GM12874 (cell line): ENCODE measurements around the gene ZBTB47.

Source experiments
- CTCF ChIP-seq: IDR thresholded peaks from 2 replicates; pipeline ENCODE4 v1.5.1; 2011; ENCODE audit warnings: low read depth, mild to moderate bottlenecking, control low read depth, low read length, moderate library complexity; ENCODE audit not compliant: insufficient read depth

Gene ZBTB47

GRCh38 chr3:42681361-42682038 is 28.0 kb downstream of the ZBTB47 start:
- TF ChIP-seq CTCF = no peak

GRCh38 chr3:42682301-42683070 is 29.0 kb downstream of the ZBTB47 start:
- TF ChIP-seq CTCF = no peak

- TF ChIP-seq CTCF = no peak
Observed at GRCh38 chr3:42683875-42684598, 30.5 kb downstream of the ZBTB47 start.

- TF ChIP-seq CTCF = no peak
Observed at GRCh38 chr3:42684632-42685362, 31.3 kb downstream of the ZBTB47 start.

- TF ChIP-seq CTCF = no peak
Observed at GRCh38 chr3:42685363-42685881, 31.9 kb downstream of the ZBTB47 start, which contains the start of gene KLHL40. TSS of gene KLHL40 (plus strand) at chr3:42685537. CDS start at chr3:42685619, 82 bp downstream.

- TF ChIP-seq CTCF = no peak
Observed at GRCh38 chr3:42685891-42686820, 32.7 kb downstream of the ZBTB47 start.
